Gastrocnemius medialis (tissue), 4 donors: ENCODE data around the gene GPRC5C. TPM values are rescaled to one million over a fixed set of nuclear protein-coding genes. Genes with fewer than 3 reads are reported as not detected.

ENCODE experiments used
- ATAC-seq, 2 donors: fragments of 150-250 bp; one replicate each; pipeline ENCODE4 v1.9.1; 2016
- DNase-seq, 2 donors: peaks; one replicate each; pipeline ENCODE4 v3.0.0-alpha.2; 2019
- H3K27ac ChIP-seq, 4 donors: fragments of 200-600 bp; sonication (generic); 1 replicate in 1 of 4; 2 replicates in 3 of 4; pipeline ENCODE4 v1.5.1; 2016 to 2018; ENCODE audit warnings: mild to moderate bottlenecking in 2 of 4, moderate library complexity in 1 of 4
- H3K27me3 ChIP-seq, 3 donors: fragments of 200-600 bp; sonication (generic) in 2 of 3; 1 replicate in 1 of 3; 2 replicates in 2 of 3; pipeline versions ENCODE4 v1.5.1 to v1.6.0; 2016 to 2019; ENCODE audit warnings: mild to moderate bottlenecking in 1 of 3, moderate library complexity in 1 of 3
- H3K36me3 ChIP-seq, 2 donors: fragments of 200-600 bp; sonication (generic) in 1 of 2; one replicate each; pipeline ENCODE4 v1.5.1; 2017 to 2018
- H3K4me1 ChIP-seq, 2 donors: fragments of 200-600 bp; sonication (generic) in 1 of 2; one replicate each; pipeline ENCODE4 v1.5.1; 2016 to 2017; ENCODE audit warnings: mild to moderate bottlenecking in 2 of 2
- H3K4me3 ChIP-seq, 4 donors: fragments of 200-600 bp; sonication (generic) in 3 of 4; 1 replicate in 1 of 4; 2 replicates in 3 of 4; pipeline ENCODE4 v1.5.1; 2016 to 2019; ENCODE audit warnings: mild to moderate bottlenecking in 2 of 4
- H3K9me3 ChIP-seq, 3 donors: fragments of 200-600 bp; sonication (generic) in 2 of 3; 1 replicate in 1 of 3; 2 replicates in 2 of 3; pipeline ENCODE4 v1.5.1; 2016 to 2019
- POLR2A ChIP-seq, 2 donors: fragments of 450-650 bp; IDR thresholded peaks; one replicate each; pipeline ENCODE4 v1.6.1; 2017; ENCODE audit warnings: antibody characterized with exemption in 2 of 2, mild to moderate bottlenecking in 2 of 2, moderate library complexity in 2 of 2
- in situ Hi-C, 4 donors: fragments of 200-750 bp; cut with MboI; loops; one replicate each; pipeline versions ENCODE4 v1.15.0 to v1.8.0; 2017; ENCODE audit warnings: low sequenced_read_pairs in 4 of 4
- intact Hi-C: fragments of 100-400 bp; cut with DNase I; formaldehyde crosslinking; loops from one replicate; pipeline ENCODE4 v1.15.1; 2023; ENCODE audit warnings: low total_unique reads
- total RNA-seq, 4 donors: library from RNA; depleted of rRNA; stranded (reverse); fragments of >200 nt; gene quantifications; one replicate each; pipeline versions ENCODE4 v1.1.0 to v1.2.3, GENCODE V29; 2016
- TF ChIP-seq, protein P1 (sequence below), 5 experiments: fragments of 450-650 bp in 3 of 5; fragments of 200-600 bp in 2 of 5; sonication (generic) in 2 of 5; IDR thresholded peaks in 4 of 5; conservative IDR thresholded peaks in 1 of 5; 1 replicate in 4 of 5; 2 replicates in 1 of 5; pipeline ENCODE4 v1.5.1; 2016 to 2019; ENCODE audit warnings: antibody characterized with exemption in 5 of 5, mild to moderate bottlenecking in 3 of 5, moderate library complexity in 3 of 5

Gene GPRC5C
- total RNA-seq, 4 donors from 2014 or later: 80.4 to 138 (median 127) TPM

DNA sequence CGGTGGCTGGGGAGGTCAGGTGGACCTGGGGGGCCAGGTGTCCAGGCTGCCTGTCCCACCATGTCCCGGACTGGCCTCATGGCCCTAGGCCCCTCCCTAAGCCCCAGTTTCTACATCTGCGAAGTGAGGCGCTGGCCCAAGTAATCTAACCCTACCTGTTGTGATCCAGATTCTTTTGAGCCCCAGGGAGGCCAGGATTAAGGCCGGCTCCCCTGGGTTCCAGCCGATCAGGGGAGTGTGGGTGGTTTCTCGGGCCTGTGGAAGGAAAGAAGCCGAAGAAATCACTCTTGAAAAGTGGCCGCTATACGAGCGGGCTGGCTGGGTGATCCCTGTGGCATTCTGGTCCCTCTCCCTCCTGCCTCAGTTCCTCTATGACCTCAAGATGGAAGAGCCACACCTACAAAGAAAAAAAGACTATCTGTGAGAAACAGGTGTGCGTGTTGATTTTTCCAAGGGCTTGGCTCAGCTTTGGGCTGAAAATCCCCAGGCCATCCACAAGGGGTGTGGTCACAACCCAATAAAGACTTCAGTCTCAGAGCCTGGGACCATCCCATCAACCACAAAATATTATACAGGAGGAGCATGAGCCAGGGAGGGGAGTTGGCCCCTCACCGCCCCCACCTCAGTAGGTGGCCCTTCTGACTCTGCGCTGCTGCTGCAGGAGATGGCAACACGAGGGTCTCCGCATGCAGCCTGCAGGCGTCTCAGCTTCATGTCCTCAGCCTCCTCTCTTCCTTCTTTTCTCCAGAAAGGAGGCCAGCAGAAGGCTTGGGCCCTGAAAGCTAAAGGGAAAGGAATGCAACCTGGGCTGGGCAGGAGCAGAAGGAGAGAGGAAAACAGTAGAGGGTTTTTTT lies 44.3 kb upstream of the GPRC5C start:
- intact Hi-C loops: loop anchor here (5.0 to 10.0 kb wide), 2 partner anchors 125 to 387 kb away; partner anchors contain the start of gene NAT9
- in situ Hi-C loops: loop anchor here in 1 of 4 donors (25.0 kb wide), 1 partner anchor 475 kb away; the partner anchor contains the start of genes FDXR and GRIN2C
- DNase-seq (no peak), ATAC-seq (no peak)
- Histone ChIP-seq H3K27me3 (no peaks in the 10 kb centered on the region), H3K4me1 (peaks cover 28 to 37% of the 10 kb centered on the region in 2 donors), H3K9me3 (no peaks in the 10 kb centered on the region), H3K4me3 (no peak overlapping the region), H3K36me3 (no peaks in the 10 kb centered on the region), H3K27ac (peak overlapping the region; percentile 70 to 80 (median 75))
- TF ChIP-seq, protein P1, sequence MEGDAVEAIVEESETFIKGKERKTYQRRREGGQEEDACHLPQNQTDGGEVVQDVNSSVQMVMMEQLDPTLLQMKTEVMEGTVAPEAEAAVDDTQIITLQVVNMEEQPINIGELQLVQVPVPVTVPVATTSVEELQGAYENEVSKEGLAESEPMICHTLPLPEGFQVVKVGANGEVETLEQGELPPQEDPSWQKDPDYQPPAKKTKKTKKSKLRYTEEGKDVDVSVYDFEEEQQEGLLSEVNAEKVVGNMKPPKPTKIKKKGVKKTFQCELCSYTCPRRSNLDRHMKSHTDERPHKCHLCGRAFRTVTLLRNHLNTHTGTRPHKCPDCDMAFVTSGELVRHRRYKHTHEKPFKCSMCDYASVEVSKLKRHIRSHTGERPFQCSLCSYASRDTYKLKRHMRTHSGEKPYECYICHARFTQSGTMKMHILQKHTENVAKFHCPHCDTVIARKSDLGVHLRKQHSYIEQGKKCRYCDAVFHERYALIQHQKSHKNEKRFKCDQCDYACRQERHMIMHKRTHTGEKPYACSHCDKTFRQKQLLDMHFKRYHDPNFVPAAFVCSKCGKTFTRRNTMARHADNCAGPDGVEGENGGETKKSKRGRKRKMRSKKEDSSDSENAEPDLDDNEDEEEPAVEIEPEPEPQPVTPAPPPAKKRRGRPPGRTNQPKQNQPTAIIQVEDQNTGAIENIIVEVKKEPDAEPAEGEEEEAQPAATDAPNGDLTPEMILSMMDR (IDR thresholded peaks at IDR 0.05 in 4 of 5, conservative IDR thresholded peaks at IDR 0.05 in 1 of 5): peak in 1 of 5 experiments; percentile 13
- TF ChIP-seq POLR2A (IDR thresholded peaks at IDR 0.05): no peak

DNA sequence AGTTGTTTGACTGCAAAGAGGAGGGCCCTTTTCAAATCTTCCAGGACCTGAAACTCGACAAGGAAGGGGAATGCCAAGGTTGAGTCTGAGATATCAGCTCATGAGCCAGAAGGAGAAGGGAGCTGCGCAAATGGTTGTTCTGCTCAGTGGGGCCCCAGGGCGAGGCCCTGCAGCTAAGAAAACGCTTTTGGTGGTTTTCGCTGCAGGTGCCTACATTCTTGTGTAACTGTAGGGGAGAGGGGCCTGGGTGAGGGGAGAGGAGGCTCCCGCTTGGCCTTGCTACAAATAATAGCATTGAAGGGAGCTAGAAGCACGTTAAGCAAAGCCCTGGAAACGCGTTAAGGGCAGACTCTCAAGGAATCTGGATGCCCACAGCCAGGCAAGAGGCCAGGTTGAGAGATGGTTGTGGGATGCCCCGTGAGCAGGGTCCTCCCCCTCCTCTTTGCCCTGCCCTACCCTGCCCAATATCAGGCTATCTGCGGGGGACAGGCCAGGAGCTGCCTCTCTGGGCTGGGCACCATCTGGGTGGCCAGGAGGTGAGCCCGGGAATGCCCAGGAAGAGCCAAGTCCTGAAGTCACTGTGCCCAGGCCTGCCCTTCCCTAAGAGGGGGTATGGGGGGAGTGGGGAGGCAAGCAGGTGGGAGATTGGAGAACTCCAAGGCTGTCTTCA lies 42.7 kb upstream of the GPRC5C start:
- DNase-seq (no peak), ATAC-seq (no peak)
- H3K36me3 ChIP-seq: no peaks in the 10 kb centered on the region
- H3K9me3 ChIP-seq: no peaks in the 10 kb centered on the region
- no peak overlapping the region for H3K4me3 ChIP-seq
- intact Hi-C loops (loop anchor here (5.0 to 10.0 kb wide), 2 partner anchors 123 to 386 kb away; partner anchors contain the start of gene NAT9), in situ Hi-C loops (loop anchor here in 1 of 4 donors (25.0 kb wide), 1 partner anchor 473 kb away; the partner anchor contains the start of genes FDXR and GRIN2C)
- TF ChIP-seq, protein P1 (IDR thresholded peaks at IDR 0.05 in 4 of 5, conservative IDR thresholded peaks at IDR 0.05 in 1 of 5): no peak
- TF ChIP-seq POLR2A (IDR thresholded peaks at IDR 0.05): no peak
- H3K27ac ChIP-seq: peak overlapping the region; percentile 70 to 80 (median 75)
- peaks cover 41 to 48% of the 10 kb centered on the region in 2 donors for H3K4me1 ChIP-seq
- H3K27me3 ChIP-seq: no peaks in the 10 kb centered on the region

DNA sequence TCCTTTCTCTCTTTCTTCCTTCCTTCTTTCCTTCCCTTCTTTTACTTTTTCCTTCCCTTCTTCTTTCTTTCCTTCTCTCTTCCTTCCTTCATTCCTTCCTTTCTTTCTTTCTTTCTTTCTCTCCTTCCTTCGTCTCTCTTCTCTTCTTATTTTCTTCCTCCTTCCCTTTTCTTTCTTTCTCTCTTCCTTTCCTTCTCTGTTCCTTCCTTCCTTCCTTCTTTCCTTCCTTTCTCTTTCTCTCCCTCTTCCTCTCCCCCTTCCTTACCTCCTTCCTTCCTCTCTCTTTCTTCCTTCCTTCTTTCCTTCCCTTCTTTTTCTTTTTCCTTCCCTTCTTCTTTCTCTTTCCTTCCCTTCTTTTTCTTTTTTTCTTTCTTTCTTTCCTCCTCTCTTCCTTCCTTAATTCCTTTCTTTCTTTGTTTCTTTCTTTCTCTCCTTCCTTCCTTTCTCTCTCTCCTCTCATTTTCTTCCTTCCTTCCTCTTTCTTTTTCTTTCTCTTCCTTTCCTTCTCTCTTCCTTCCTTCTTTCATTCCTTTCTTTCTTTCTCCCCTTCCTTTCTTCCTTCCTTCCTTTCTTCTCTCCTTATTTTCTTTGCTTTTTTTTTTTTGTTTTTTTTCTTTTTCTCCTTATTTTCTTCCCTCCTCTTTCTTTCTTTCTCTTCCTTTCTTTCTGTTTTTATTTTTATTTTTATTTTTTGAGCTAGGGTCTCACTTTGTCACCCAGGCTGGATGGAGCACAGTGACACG lies 41.8 kb upstream of the GPRC5C start:
- TF ChIP-seq, protein P1 (IDR thresholded peaks at IDR 0.05 in 4 of 5, conservative IDR thresholded peaks at IDR 0.05 in 1 of 5): no peak
- no peak for TF ChIP-seq POLR2A (IDR thresholded peaks at IDR 0.05)
- H3K9me3 ChIP-seq: no peaks in the 10 kb centered on the region
- DNase-seq (no peak), ATAC-seq (no peak)
- H3K27ac ChIP-seq: peak overlapping the region in 1 of 4 donors; percentile 80
- H3K4me1 ChIP-seq: peaks cover 48 to 56% of the 10 kb centered on the region in 2 donors
- intact Hi-C loops (loop anchor here (5.0 to 10.0 kb wide), 2 partner anchors 122 to 385 kb away; partner anchors contain the start of gene NAT9), in situ Hi-C loops (loop anchor here in 1 of 4 donors (25.0 kb wide), 1 partner anchor 472 kb away; the partner anchor contains the start of genes FDXR and GRIN2C)
- H3K36me3 ChIP-seq: no peaks in the 10 kb centered on the region
- no peaks in the 10 kb centered on the region for H3K27me3 ChIP-seq
- H3K4me3 ChIP-seq: no peak overlapping the region
